GF-D8 (cell line): ENCODE measurements around the gene SPDYE3.
"Not testable (repeated sequence)": the region's sequence is repeated elsewhere in the genome, so short reads cannot be mapped to it uniquely, and the experiment has no call there.

Source experiments
- DNase-seq: peaks from one replicate; lab custom pipeline; 2025; lab: John Stamatoyannopoulos, UW

SPDYE3 gene

DNA sequence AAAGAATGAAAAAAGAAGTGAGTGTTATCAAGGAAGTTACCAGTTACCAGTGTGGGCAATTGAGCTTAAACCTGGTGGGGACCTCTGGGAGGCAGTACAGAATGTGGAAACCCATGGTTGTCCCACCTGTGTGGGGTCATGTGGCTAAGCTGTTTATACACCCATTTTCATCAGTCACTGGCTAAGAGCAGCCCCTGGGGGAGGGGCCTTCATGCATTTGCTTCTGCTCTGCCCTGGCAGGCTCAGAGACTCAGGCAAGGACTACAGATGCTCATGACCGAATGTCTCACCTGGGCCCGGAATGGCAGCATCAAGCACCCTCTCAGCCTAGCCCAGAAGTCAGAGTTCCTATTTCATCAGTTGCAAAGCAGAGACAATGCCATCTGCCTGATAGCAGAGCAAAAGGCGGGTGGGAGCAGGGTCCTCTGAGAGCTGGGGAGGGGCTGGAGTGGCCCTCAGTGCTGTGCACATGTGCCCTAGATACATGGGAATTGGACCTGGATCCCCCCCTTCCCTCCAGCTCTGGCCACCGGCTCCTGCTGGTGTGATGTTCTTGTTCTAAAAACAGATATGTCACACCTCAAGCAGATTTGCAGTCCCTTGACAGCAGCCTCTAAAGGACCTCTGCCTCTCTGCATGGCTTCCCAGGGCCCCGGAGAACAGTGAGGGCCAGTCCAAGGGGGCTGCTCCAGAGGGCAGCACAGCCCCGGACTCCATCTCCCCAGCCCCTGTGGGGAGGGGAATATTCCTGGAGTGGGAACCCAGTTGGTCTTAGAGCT is 20.1 kb upstream of the SPDYE3 start:
- not testable (repeated sequence) for DNase-seq

DNA sequence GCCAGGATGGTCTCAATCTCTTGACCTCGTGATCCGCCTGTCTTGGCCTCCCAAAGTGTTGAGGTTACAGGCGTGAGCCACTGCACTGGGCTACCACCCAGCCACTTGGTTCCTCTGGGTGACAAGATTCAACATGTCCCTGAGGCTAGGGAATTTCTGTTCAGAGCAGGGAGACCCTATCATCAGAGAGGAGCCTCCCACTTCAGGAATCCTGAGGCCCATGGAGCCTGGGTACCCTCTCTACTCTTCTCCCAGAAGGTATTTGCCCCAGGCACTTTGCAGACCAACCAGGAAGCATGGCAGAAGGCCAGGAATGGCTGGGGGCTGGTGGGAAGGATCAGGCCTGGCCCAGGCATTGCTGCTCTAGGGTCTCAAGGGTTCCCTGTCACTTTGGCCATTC is 19.2 kb upstream of the SPDYE3 start:
- DNase-seq, result not testable (repeated sequence)

DNA sequence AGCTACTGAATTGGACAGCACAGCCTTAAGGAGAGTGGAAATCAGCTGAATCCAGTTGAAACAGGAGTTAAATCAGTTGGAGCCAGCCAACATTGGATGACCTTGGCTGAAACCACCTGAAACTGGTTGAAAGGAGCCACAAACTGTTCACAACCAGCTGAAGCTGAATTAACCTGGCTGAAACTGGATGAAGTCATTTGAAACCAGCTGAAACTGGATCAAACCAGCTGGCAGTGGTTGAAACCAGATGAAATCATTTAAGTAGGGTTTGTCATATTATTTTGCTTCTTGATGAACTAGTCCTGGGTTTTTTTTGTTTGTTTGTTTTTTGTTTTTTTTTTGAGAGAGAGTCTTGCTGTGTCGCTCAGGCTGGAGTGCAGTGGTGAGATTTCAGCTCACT is 15.3 kb upstream of the SPDYE3 start:
- DNase-seq, result not testable (repeated sequence)

DNA sequence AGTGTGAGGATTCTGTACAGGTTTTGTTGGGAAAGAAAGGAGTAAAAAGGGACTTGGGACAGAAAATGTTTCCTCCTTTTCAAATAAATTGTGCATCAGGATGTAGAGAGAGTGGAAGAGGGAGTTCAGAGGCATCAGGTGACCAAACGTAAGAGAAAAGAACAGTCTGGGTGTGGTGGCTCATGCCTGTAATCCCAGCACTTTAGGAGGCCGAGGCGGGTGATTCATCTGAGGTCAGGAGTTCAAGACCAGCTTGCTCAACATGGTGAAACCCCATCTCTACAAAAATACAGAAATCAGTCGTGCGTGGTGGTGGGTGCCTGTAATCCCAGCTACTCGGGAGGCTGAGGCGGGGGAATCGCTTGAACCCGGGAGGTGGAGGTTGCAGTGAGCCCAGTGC is 12.2 kb upstream of the SPDYE3 start:
- DNase-seq, result not testable (repeated sequence)

DNA sequence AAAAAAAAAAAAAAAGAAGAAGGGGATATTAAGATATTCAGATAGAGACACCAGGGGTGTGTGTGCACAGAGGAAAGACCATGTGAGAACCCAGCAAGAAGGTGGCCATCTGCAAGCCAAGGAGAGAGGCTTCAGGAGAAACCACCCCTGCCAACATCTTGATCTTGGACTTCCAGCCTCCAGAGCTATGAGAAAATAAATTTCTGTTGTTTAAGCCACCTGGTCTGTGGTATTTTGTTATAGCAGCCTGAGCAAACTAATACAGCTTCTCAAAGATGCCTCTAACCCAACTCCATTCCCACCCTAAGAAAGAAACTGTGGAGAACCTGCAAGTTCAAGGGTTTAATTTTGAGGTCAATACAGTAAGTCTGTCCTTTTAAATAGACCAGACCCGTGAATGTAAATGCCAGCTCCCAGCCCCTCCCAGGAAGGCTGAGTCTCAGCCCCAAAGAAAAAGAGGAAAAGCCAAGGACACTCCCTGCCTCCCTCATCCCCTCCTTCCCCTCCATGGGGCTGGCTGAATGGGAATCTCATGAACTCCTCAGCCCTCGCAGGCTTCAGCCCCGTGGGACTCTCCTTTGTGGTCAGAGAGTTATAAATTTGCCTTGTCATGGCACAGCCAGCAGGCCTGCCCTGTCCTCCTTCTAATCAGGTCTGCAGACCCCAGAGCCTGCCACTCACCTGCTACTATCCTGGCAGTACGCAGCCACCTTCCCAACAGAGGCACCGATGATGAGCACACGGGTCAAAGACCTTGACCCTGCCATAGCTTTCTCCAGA is 9.5 kb upstream of the SPDYE3 start:
- not testable (repeated sequence) for DNase-seq

DNA sequence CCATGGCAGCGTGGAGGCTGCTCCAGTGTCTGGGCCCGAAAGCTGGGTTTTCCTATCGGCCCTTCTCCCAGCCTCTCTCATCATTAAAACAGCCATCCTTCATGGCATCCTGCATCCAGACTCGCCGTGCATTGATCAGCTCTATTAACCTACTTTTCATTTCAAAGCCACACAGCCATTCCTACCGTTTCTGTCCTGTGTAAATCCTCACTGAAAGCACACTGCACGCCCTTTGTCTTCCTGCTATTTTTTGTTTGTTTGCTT is 8.9 kb upstream of the SPDYE3 start:
- not testable (repeated sequence) for DNase-seq

DNA sequence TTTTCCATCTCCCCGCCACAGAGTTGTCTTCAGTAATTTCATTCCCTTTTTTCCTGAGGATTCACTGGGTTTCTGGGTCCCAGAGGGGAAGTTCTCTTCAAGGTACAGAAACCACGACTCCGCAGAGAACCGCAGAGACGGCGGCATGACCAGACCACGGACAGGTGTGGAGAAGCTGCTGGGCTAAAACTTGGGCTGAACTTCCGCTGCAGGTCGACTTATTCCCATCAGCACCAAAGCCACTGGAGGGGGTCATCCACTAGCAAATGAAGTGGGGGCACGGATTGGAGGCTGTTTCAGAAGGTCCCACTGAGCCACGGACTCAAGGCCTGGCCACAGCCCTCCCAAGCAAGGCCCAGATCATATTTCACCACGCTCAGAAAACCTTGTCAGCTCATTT is 3.0 kb upstream of the SPDYE3 start:
- DNase-seq, result not testable (repeated sequence)

DNA sequence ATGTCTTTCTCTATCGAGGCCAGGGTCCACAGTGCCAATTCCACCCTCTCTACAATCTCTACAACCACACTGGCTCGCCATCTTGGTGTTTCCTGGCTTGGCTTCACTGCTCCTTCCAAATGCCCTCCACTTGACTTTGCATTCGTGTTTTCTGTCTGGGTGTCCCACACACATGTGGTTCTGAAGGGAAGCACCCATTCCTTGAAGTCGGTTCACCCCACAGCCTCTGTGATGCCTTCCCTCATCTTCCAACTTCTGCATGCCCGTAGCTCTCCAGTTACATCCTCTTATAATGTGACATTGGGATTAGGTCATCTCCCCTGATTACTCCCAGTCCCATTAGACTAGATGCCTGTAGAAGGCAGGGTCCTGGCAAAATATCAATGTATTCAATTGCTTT is 10.8 kb downstream of the SPDYE3 start:
- DNase-seq, result not testable (repeated sequence)

DNA sequence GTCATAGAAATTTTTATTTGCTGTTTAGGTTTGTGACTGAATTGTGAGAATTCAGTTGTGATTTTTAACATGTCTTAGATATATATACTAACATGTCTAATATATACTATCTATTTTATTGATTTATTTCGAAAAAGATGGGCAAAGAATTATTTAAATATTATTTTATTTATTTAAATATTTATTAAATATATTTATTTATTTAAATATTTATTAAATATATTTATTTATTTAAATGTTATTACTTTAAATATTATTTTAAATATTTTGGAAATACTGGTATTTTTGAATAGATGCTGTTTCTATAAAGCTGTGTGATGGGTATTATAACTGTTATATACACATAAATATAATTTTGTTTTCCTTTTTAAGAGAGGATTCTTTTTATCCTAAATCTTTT is 14.1 kb downstream of the SPDYE3 start:
- not testable (repeated sequence) for DNase-seq

DNA sequence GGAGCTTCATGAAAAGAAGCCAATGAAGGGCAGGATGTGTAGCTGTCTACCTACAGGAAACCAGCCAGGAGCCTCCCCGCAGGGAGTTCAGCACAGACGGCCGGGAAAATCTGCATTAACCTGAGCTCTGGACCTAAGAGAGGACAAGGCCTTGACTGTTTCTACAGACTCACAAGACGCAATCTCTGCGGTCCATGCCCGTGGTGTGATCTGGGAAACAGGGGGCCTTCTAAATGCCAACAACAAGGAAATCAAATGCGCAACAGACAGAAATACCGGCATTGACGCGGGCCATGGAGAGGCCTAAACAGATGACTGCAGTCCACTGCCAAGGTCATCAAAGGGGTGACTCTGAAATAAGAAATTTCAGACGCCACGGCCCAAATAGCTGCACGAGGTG is 16.7 kb downstream of the SPDYE3 start:
- not testable (repeated sequence) for DNase-seq

DNA sequence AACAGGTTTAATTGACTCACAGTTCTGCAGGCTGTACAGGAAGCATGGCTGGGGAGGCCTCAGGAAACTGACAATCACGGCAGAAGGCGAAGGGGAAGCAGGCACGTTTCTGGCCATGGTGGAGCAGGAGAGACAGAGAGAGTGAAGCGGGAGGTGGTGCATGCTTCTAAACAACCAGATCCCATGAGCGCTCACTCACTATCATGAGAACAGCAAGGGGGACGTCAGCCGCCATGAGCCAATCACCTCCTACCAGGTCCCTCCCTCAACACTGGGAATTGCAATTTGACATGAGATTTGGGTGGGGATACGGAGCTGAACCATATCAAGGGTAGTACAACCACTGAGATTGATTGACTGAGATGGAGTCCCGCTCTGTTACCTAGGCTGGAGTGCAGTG is 18.2 kb downstream of the SPDYE3 start:
- not testable (repeated sequence) for DNase-seq

DNA sequence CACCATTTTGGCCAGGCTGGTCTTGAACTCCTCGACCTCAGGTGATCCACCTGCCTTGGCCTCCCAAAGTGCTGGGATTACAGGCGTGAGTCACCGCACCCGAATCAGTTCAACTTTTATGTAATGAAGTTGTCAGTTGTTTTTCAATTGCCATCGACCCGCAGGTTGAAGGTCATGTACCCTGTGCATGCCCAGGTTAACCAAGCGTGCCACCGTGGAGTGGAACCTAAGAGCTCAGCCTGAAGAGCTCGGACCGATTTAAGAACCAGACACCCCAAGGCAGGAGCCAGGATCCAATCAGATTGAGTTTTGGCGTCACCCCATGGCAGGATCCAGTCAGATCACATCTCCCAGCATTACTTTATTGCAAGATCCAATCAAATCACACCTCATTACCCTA is 19.4 kb downstream of the SPDYE3 start:
- not testable (repeated sequence) for DNase-seq

DNA sequence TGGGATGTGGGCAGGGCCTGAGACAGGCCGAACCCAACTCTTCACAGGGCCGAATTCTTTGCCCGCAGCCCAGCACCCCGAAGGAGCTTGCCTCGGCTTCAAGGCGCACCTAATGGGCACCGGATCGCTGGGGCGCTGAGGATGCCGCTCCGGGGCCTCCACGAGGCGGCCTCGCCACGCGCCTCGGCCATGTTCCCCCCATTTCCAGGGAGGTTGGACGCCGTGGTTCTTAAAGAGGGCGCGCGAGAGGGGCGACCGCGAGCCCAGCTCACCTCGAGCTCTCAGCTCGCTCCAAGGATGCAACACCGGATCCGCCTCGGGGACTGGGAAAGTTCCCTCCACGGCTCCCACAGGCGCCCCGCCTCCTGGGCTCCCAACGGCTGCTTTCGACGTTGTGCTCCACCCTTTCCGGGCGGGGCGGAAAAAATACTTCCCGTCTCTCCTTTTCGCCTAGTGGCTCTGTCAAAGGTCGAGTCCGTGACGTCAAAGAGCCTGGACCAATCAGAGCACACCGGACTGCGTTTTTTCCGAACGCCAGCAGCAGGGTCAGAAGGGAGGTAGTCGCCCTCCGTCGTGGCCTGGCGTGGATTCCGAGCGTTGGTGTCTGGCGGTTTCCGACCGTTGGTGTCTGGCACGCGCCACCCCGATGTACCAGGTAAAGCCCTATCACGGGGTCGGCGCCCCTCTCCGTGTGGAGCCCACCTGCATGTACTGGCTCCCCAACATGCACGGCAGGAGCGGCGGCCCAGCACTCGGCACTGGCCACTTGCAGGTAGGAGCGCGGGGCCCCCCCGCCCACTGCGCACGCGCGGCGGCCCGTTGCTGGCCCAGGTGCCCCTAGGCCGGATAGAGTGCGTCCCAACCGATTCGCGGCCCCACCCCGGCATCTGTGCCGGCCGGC is 28.3 kb downstream of the SPDYE3 start:
- peak; percentile 88 for DNase-seq

DNA sequence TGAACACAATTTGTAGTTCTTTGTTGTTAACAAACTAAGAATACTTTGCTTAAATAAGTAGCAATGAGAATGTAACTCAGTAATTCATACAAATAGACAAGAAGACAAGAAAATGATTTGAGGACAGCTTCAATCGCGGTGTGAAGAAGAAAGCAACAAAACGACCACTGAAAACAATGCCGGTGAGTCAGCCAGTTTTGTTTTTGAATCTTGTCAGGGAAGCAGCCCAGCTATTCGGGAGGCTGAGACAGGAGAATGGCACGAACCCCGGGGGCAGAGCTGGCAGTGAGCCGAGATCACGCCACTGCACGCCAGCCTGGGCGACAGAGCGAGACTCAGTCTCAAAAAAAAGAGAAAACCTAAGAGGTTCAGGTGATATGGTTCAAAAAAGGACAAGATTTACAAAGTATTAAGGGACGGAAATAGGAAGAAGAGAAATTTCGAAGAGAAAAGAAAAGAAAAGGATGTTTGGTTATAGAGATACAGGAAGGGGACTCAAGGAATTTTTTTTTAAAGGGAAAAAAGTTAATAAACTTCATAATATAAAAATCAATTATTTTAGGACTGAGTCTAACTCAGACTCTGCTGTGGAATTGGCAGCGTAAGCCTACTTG is 30.7 kb downstream of the SPDYE3 start:
- not testable (repeated sequence) for DNase-seq

DNA sequence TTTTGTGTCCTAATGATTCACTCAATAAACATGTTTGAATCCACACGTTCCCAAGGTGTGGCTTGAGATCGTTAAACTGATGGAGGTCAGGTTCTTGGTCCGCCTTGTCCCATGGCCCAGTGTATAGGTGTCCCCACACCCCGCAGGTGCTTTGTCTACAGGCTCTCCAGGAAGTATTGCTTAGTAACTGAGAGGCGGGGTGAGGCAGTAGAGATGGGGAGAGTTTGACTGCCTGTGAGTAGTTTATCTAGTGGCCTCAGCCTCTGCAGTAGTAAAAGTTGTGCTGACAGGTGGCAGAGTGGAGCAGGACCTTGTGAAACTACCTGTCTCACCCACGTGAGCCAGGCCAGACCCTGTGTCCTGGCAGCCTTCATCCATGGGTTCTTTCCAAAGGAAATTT is 33.8 kb downstream of the SPDYE3 start:
- not testable (repeated sequence) for DNase-seq

DNA sequence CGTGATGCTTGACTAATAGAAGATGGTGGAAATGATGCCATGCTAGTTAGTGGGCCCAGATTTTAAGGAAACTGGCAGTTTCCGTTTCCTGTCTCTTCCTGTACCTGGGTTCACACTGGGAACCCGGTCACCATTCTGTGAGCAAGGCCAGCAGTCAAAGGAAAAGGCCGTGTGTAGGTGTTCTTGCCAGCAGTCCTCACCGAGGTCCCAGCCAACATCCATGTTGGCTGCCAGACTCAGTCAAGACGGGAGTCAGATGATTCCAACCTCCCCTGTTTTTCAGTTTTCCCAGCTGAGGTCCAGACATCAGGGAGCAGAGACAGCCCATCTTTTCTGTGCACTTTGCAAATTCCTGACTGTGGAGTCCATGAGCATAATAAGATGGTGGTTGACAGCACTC is 35.3 kb downstream of the SPDYE3 start:
- no peak for DNase-seq

DNA sequence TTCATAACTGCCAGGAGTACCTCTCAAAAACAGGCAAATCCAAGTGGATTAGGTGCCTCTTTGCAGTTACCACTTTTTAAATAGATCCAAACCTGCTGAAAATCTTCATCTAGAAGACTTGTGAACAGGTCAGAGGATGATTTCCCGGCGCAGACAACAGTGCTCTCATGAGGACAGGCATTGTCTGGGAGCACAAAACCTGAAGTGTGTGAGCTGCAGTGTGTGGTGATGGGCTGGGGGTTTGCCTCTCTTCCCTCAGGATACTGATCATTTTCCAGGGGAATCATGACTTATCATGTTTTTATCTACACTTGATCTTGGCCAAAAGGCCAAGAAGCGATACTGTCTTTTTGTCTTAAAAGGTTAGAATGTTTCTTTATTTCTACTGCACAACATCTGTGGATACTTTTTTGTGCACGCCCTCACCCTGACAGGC is 36.6 kb downstream of the SPDYE3 start:
- not testable (repeated sequence) for DNase-seq

DNA sequence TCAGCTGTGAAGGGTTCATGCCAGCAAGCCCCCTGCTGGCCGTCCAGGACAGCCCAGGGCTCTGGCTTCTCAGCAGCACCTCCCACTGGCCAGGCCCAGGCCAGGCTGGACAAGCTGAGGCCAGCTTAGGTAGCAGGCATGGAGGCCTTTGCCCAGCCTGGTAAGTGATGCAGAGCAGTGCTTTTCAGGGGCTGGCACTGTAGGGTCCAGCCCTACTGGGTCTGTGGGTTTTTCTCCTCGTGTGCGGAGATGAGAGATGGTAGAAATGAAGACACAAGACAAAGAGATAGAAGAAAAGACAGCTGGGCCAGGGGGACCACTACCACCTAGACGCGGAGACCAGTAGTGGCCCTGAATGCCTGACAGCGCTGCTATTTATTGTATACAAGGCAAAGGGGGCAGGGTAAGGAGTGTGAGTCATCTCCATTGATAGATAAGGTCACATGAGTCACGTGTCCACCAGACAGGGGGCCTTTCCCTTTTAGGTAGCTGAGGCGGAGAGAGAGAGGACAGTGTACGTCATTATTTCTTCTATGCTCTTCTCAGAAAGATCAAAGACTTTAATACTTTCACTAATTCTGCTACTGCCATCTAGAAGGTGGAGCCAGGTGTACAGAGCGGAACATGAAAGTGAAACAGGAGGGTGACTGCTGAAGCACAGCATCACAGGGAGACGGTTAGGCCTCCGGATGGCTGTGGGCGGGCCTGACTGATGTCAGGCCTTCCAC is 37.2 kb downstream of the SPDYE3 start:
- not testable (repeated sequence) for DNase-seq

DNA sequence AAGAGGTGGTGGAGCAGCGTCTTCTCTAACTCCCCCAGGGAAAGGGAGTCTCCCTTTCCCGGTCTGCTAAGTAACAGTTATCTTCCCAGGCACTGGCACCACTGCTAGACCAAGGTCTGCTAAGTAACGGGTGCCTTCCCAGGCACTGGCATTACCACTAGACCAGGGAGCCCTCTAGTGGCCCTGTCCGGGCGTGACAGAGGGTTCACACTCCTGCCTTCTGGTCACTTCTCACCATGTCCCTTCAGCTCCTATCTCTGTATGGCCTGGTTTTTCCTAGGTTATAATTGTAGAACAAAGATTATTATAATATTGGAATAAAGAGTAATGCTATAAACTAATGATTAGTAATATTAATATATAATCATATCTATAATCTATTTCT is 37.8 kb downstream of the SPDYE3 start:
- DNase-seq, result not testable (repeated sequence)

DNA sequence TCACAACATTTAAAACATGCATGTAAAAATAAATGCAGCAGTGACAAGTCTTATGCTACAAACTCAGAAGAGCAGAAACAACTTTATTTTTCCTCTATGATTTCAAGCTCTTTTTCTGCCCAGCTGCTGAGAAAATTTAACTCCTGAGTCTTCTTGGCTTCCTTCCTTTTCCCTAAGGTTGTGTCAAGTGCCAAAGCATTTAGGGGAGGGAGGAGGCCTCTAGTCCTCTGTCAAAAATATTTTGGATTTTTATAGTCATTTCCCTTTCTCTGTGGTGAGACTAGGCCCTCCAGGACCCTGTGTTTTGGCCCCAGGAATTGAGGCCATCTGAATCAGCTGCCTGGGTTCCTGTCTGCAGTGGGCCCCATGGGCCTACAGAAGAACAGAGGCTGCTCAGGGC is 39.4 kb downstream of the SPDYE3 start:
- no peak for DNase-seq

DNA sequence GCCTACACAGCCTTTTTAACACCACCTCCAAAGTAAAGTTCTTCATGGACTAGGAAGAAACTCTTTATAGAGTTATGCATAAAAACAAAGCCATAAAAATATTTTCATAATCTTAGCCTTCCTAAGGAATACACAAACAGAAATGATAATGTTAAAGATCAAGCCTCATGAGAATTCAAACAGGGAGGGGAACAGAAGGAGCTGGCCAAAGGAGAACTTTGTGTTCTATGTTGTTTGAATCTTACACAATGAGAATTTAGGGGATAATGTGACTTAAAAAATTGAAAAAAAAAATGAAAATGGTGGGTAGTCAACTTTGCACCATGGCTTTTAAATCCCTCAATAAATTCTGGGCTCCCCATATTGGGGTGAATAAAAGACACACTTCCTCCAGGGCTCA is 41.3 kb downstream of the SPDYE3 start:
- no peak for DNase-seq
